Measurements from ENCODE around the gene METTL9.
"Not testable (repeated sequence)": the region's sequence is repeated elsewhere in the genome, so short reads cannot be mapped to it uniquely, and the experiment has no call there.

Gene METTL9

DNA sequence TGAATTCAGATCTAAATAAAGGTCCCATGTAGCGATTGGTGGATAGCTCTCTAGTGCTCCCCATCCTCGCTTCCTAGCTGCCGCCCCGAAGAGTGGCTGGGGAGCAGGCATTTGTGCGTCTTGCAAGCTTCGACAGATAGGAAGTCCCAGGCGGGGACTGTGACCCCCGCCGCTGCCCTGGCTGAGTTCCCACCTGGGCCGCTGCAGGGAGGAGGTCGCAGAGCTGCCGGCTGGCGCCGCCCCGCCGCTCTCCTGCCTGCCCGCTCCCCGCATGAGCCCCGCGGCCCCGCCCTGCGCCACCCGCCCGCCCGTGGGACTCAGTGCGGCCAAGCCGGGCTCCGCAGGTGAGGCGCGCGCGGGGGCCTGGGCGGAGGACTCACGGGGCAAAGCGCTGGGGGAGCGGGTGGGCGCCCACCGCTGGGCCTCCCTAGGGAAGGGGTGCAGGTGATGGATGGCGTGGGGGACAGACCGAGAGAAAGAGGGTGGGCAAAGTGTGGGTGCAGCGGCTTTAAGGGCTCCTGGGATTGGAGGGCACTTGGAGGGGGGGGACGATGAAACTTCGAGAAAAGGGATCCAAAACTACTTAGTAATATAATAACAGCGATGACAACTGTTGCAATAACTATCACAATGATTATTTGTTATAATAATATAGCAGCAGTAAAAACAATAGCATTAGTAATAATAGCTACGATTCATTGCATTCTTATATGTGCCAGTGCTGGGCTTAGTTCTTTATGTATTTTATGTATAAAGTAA is 64.7 kb downstream of the METTL9 start, which contains the start of gene OTOA:
TSS of gene OTOA (plus strand) at position 80 of the 759 bp plus-strand sequence. CDS start 14,547 bp downstream, outside the sequence.
- no peak for DNase-seq (ENCODE audit: low spot score)

DNA sequence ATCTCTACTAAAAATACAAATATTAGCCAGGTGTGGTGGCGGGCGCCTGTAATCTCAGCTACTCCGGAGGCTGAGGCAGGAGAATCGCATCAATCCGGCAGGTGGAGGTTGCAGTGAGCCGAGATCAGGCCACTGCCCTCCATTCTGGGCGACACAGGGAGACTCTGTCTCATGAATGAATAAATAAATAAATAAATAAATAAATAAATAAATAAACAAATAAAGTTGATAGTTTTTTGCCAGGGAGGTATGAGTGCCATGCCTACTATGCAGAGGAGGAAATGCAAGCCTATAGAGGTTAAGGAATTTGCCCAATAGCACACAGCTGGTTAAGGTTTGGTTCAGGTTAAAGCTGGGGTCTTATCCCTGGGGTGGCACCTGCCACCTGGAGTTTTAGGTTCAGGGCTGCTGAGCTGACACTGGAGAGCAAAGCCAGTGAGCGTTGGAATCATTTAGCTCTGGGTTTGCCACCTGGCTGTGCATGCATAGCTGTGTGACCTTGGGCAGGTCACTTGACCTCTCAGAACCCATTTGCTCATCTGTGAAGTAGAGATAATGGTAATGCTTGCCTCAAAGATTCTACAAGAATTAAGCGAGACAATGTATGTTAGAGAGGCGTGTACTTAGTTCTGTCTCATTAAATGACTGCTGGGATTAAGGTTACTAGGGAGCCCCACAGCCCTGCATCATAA is 65.6 kb downstream of the METTL9 start:
- DNase-seq (ENCODE audit: low spot score): no peak

- no peak for DNase-seq (ENCODE audit: low spot score)
Observed at GRCh38 chr16:21666772-21667171, 67.4 kb downstream of the METTL9 start.

GRCh38 chr16:21667575-21667974 is 68.2 kb downstream of the METTL9 start:
- no peak for DNase-seq (ENCODE audit: low spot score)

DNA sequence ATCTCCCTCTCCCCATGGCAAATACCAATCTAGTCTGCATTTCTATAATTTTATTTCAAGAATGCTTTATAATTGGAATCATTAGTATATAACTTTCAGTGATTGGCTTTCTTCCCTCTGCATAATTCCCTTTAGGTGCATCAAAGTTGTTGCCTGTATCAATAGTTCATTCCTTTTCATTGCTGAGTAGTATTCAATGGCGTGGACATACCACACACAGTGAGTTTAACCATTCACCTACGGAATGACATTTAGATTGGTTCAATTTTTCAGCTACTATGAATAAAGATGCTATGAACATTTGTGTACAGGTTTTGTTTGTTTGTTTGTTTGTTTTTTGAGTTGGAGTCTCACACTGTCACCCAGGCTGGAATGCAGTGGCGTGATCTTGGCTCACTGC is 74.1 kb downstream of the METTL9 start:
- no peak for DNase-seq (ENCODE audit: low spot score)

DNA sequence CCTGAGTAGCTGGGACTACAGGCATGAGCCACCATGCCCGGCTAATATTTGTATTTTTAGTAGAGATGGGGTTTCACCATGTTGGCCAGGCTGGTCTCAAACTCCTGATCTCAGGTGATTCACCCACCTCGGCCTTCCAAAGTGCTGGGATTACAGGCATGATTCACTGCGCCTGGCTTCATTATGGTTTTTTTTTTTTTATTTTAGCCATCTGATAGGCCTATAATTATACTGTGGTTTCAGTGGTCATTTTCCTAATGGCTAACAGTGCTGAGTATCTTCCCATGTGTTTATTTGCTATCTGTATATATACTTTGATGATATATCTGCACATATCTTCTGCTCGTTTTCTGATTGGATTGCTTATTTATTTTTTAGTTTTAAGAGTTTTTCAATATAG is 75.1 kb downstream of the METTL9 start:
- DNase-seq (ENCODE audit: low spot score): not testable (repeated sequence)

DNA sequence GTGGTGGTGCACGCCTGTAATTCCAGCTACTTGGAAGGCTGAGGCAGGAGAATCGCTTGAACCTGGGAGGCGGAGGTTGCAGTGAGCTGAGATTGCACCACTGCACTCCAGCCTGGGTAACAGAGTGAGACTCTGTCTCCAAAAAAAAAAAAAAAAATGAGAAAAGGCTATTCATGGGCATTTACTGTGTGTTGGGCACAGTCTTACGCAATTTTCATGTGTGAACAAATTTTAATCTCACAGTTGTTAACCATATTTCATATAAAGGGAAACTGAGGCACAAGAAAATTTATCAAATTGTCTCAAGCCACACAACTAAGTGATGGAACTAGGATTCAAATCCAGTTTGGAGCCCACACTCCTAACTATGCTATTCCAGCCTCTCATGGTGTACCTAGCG is 81.3 kb downstream of the METTL9 start:
- not testable (repeated sequence) for DNase-seq (ENCODE audit: low spot score)

DNA sequence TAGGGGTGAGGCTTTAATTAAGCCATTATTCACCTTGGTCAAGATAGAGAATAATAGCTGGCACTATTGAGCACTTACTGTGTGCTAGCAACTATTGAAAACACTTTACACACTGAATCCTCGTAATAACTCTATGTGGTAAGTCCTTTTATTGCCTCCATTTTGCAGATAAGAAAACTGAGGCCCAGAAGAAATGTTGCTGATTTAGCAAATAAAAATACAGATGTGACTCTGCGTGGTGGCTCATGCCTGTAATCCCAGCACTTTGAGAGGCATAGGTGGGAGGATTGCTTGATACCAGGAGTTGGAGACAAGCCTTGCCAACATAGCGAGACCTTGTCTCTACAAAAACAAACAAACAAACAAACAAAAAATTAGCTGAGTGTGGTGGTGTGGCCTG is 83.8 kb downstream of the METTL9 start:
- no peak for DNase-seq (ENCODE audit: low spot score)

GRCh38 chr16:21684199-21684598 is 84.8 kb downstream of the METTL9 start:
- DNase-seq (ENCODE audit: low spot score): peak; percentile 69

DNA sequence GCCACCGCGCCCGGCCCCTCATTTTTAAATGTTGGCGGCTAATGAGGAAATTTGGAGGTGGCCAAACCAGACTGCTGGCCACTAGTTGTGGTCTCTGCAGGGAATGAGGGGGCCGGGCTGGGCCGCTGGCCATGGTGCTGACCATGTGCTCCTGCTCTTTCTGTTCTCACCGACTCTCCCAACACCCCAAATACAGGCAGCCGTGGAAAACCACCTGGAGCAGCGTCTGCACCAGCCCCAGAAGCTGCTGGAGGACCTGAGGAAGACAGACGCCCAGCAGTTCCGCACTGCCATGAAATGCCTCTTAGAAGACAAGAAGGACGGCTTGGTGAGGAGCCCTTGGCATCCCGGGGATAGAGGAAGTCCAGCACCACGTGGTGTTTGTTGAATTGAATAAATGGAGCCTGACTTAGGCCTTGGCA is 85.7 kb downstream of the METTL9 start:
- no peak for DNase-seq (ENCODE audit: low spot score)

GRCh38 chr16:21689107-21689506 is 89.7 kb downstream of the METTL9 start:
- DNase-seq (ENCODE audit: low spot score): no peak

DNA sequence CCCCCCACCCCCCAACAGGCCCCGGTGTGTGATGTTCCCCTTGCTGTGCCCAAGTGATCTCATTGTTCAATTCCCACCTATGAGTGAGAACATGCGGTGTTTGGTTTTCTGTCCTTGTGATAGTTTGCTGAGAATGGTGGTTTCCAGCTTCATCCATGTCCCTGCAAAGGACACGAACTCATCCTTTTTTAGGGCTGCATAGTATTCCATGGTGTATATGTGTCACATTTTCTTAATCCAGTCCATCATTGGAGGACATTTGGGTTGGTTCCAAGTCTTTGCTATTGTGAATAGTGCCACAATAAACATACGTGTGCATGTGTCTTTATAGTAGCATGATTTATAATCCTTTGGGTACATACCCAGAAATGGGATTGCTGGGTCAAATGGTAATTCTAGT is 91.6 kb downstream of the METTL9 start:
- not testable (repeated sequence) for DNase-seq (ENCODE audit: low spot score)

DNA sequence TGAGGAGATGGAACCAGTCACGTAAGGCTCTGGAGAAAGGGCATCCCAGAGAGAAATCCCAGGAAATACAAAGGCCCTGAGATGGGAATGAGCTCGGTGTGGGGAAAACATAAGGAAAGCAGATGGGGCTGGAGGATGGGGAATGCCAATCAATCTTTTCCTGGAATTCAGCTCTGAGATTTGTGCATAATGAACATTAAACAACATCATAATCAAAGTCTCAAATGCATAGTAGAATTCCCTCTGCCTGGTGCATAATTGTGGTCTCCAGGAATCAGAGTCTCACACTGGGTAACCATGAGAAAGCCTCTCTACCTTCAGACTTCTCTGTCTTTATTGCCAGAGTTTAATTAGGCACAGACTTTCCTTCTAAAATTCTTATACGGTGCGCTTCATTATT is 95.2 kb downstream of the METTL9 start:
- DNase-seq (ENCODE audit: low spot score): no peak

DNA sequence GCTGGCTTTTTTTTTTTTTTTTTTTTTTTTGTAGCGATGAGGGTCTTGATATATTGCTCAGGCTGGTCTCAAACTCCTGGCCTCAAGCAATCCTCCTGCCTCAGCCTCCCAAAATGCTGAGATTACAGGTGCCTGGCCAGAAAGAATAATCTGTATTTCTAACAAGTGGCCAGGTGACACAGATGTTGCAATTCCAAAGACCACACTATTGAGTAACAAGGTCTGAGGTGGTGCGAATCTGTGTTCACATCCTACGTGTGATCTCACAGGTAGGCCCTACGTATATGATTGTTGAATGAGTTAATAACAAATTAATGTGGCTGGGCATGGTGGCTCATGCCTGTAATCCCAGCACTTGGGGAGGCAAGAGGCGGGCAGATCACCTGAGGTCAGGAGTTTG is 97.7 kb downstream of the METTL9 start:
- no peak for DNase-seq (ENCODE audit: low spot score)

DNA sequence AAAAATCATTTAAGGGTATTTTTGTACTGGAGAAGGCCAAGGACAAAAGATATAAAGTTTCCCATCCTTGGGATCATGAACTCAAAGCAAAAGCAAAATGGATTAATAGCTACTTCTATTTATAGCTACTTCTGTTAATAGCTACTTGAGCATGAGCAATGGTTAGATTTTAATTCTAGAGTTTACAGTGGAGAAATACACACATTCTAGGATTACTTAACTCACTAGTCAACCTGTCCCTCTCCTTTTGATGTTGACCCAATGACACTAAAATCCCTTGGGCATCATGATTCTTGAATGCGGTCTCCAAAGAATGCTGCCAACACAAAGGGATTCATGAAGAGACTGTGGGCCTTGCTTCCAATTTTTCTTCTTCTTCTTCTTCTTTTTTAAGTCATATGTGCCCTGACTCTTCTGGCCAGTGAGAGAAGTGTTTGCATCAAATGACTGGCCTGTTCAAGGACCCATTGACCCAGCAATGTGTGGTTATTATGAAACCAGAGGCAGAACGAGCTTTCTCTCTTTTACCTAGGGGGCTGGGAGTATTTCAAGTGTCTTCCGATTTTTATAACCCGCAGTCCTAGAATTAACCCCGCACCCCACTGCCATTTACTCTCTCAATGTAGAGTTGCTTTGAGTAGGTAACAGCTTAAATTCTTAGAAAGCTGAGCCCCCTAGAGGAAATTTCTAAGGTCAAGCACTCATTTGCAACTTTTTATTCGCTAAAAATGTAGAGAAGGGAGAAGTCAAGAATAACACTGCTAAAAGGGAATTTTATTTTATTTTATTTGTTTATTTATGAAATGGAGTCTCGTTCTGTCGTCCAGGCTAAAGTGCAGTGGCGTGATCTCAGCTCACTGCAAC is 99.0 kb downstream of the METTL9 start:
- no peak for DNase-seq (ENCODE audit: low spot score)

DNA sequence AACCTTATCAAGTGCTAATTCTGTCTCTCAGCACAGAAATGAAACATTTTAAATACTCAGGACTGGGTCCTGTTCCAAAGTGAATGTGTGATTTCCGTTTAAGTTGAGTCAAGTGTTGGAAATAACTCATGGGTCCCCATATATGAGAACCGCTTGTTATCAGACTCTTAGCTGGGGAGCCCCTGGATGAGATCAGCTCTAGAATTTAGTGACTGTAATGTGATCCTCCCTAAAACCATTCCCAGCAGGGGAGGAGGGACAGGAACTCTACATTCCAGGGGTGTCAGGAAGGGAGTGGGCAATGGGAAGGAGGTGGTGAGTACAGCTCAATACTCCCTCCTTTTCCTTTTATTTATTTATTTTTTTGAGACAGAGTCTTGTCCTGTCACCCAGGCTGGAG is 101.9 kb downstream of the METTL9 start:
- no peak for DNase-seq (ENCODE audit: low spot score)

DNA sequence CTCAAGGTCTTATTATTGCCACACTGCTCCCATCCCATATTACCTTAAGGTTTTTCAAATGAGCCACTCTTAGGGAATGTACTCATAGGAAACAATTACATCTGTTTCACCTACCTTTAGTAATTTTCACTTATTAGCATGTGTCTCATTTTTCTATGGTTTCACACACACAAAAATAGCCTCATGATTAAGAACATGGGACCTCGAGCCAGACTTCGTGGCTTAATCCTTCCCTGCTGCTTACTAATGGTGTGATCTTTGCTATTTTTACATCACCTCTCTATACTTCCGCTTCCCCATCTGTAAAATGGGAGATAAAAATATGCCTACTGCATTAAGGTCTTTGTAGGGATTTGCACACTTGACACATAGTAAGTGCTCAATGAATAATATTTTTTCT is 102.9 kb downstream of the METTL9 start:
- DNase-seq (ENCODE audit: low spot score): no peak

DNA sequence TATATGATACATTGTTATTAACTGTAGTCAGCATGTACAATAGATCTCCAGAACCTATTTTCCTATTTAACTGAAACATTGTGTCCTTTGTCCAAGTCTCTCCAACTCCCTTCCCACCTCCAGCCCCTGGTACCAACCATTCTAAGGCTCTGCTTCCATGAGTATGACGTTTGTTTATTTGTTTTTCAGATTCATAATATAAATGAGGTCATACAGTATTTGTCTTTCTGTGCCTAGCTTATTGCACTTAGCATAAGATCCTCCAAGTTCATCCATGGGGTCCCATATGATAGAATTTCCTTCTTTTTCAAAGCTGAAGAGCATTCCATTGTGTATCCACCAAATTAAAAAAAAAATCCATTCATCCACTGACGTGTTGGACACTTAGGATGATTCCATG is 103.8 kb downstream of the METTL9 start:
- DNase-seq (ENCODE audit: low spot score): no peak

DNA sequence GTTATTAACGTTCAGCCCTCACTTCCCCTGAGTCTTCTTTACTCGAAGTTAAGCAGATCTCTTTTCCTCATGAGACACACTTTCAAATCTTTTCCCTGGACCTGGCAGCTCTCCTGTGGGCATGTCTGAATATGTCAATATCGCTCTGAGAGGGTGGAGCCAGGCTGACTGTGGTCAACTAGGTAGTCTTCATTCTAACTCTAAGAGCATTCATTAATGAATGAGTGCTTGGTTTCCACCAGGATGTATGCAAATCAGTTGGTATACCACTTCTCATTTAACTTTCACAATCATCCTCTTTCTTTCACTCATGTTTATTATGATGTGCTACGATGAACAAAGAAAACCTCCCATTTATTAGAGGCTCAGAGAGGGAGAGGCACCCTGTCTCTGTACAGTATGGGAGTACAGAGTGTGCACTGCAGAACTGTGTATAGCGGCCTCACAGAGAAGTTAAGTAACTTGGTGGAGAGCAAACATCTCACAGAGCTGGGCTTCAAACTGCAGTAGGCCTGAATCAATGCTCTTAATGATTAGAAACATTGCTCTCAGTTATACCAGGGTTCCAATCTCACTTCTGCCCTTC is 104.3 kb downstream of the METTL9 start:
- no peak for DNase-seq (ENCODE audit: low spot score)

- no peak for DNase-seq (ENCODE audit: low spot score)
Observed at GRCh38 chr16:21704266-21704665, 104.9 kb downstream of the METTL9 start.

GRCh38 chr16:21704733-21705132 is 105.4 kb downstream of the METTL9 start:
- no peak for DNase-seq (ENCODE audit: low spot score)

Data from hematopoietic multipotent progenitor cell treated with erythropoietin and hydrocortisone succinate and interleukin-3 and kit ligand, for 15 days (in vitro differentiated cells).